Naive thymus-derived CD4-positive, alpha-beta T cell (primary cell): ENCODE data around the gene VSTM1. TPM values are rescaled to one million over a fixed set of nuclear protein-coding genes. Genes with fewer than 3 reads are reported as not detected.

Source experiments
- ATAC-seq: fragments of 150-1000 bp; cut with Tn5 transposase; 2 replicates; pipeline ENCODE4 v1.10.0; 2021; ENCODE audit warnings: mild to moderate bottlenecking, moderate library complexity
- CTCF ChIA-PET: fragments of 350-600 bp; sonication (Branson Sonifier 250); formaldehyde crosslinking; loops from one replicate; lab custom pipeline; 2021; ENCODE audit warnings: antibody characterized with exemption; lab: Charles Lee
- POLR2A ChIA-PET: fragments of 350-600 bp; sonication (Branson Sonifier 250); formaldehyde crosslinking; loops from one replicate; lab custom pipeline; 2021; ENCODE audit warnings: antibody characterized with exemption, inconsistent platforms; lab: Charles Lee
- DNase-seq, 9 donors: peaks; one replicate each; pipeline versions ENCODE4 v3.0.0 to v3.0.0-alpha.2; 2020 to 2022; ENCODE audit warnings: mixed read lengths in 1 of 9
- H3K27ac ChIP-seq: one replicate; pipeline ENCODE4 v1.7.0; 2013; ENCODE audit warnings: mild to moderate bottlenecking, low read depth, low read length, moderate library complexity
- H3K27me3 ChIP-seq, 2 donors: one replicate each; pipeline ENCODE4 v1.7.0; 2013; ENCODE audit warnings: low read length in 2 of 2, mild to moderate bottlenecking in 2 of 2, moderate library complexity in 2 of 2; ENCODE audit not compliant: control insufficient read depth in 2 of 2, insufficient read depth in 2 of 2
- H3K36me3 ChIP-seq, 3 experiments: 1 replicate in 2 of 3; 2 replicates in 1 of 3; pipeline ENCODE4 v1.7.0; 2013; ENCODE audit warnings: low read length in 3 of 3, mild to moderate bottlenecking in 3 of 3, moderate library complexity in 1 of 3; ENCODE audit not compliant: insufficient read depth in 3 of 3, control insufficient read depth in 2 of 3
- H3K4me1 ChIP-seq, 2 donors: one replicate each; pipeline ENCODE4 v1.7.0; 2013; ENCODE audit warnings: low read length in 2 of 2, mild to moderate bottlenecking in 2 of 2, moderate library complexity in 1 of 2; ENCODE audit not compliant: control insufficient read depth in 2 of 2, insufficient read depth in 2 of 2
- H3K4me3 ChIP-seq: 2 replicates; pipeline ENCODE4 v1.7.0; 2013; ENCODE audit warnings: mild to moderate bottlenecking, low read length
- H3K9me3 ChIP-seq, 3 experiments: 1 replicate in 2 of 3; 2 replicates in 1 of 3; pipeline ENCODE4 v1.7.0; 2013; ENCODE audit warnings: low read length in 3 of 3; ENCODE audit not compliant: control insufficient read depth in 2 of 3
- H3K27ac Mint-ChIP-seq, 9 donors: one replicate each; pipeline ENCODE4 v1.8.0; 2020 to 2022; ENCODE audit warnings: mixed read lengths in 9 of 9, mild to moderate bottlenecking in 8 of 9, moderate library complexity in 5 of 9, inconsistent platforms in 2 of 9
- H3K27me3 Mint-ChIP-seq, 5 donors: one replicate each; pipeline ENCODE4 v1.8.0; 2021 to 2022; ENCODE audit warnings: mixed read lengths in 5 of 5, mild to moderate bottlenecking in 1 of 5
- H3K36me3 Mint-ChIP-seq, 5 donors: one replicate each; pipeline ENCODE4 v1.8.0; 2020 to 2022; ENCODE audit warnings: mixed read lengths in 5 of 5, mild to moderate bottlenecking in 3 of 5, inconsistent platforms in 1 of 5
- H3K4me1 Mint-ChIP-seq, 7 donors: one replicate each; pipeline ENCODE4 v1.8.0; 2020 to 2022; ENCODE audit warnings: mixed read lengths in 7 of 7, mild to moderate bottlenecking in 3 of 7, inconsistent platforms in 1 of 7
- H3K4me3 Mint-ChIP-seq, 10 donors: one replicate each; pipeline ENCODE4 v1.8.0; 2020 to 2022; ENCODE audit warnings: mild to moderate bottlenecking in 10 of 10, mixed read lengths in 10 of 10, moderate library complexity in 6 of 10, inconsistent platforms in 2 of 10
- H3K9me3 Mint-ChIP-seq, 11 donors: one replicate each; pipeline ENCODE4 v1.8.0; 2020 to 2022; ENCODE audit warnings: mixed read lengths in 11 of 11, mild to moderate bottlenecking in 4 of 11, inconsistent platforms in 1 of 11, moderate library complexity in 1 of 11
- intact Hi-C, 2 donors: fragments of 100-400 bp; cut with micrococcal nuclease; formaldehyde crosslinking; loops; one replicate each; pipeline ENCODE4 v1.15.1; 2023
- polyA plus RNA-seq, 2 donors: library from polyadenylated mRNA; unstranded; fragments of 300-500 nt; fragmentation: Illumina TruSeq; gene quantifications; one replicate each; pipeline ENCODE4 v1.2.3, GENCODE V29; 2021
- total RNA-seq, 6 experiments: library from RNA in 5 of 6; stranded (reverse) in 5 of 6; gene quantifications; 1 replicate in 5 of 6; 2 replicates in 1 of 6; pipeline ENCODE4 v1.2.3 and lab custom pipeline; 2021 to 2026

The VSTM1 gene
- total and polyA plus RNA-seq, 7 experiments from 2014 or later: 1.7 to 2.1 TPM; not detected in 5

DNA sequence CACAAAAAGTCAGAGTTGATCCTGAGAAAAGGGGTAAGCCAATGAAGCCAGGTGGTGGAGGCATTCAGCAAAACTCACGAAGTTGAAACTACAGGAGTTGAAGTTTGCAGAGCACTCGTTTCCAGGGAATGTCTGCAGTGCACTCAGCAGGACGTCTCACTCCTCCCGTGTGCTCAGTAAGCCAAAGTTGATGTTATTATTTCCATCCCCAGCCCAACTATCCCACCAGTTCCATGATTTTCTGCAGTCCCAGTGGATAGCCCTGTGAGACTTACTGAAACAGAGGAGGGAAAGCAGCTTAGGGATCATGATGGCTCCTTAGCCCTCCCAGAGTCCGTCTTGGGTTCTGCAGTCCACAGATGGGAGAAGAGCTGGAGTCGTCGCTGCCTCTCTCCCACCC, 17.3 kb upstream of the VSTM1 start, which contains the start of gene TARM1:
TSS of gene TARM1 (minus strand) at position 334 of the 400 bp plus-strand sequence. CDS start at position 309, 25 bp downstream.
- no peak within 1 kb of the TSS for H3K4me3 Mint-ChIP-seq
- ATAC-seq (no peak), DNase-seq (no peak)
- H3K27me3 Mint-ChIP-seq: peaks cover 0 to 8% (median 0%) of the 10 kb centered on the region in 5 donors
- H3K4me1 ChIP-seq: no peaks in the 10 kb centered on the region
- H3K36me3 ChIP-seq: no peaks in the 10 kb centered on the region
- H3K27ac ChIP-seq: no peak within 1 kb of the TSS
- H3K27ac Mint-ChIP-seq: no peak within 1 kb of the TSS
- H3K4me3 ChIP-seq: no peak within 1 kb of the TSS
- ChIA-PET CTCF (no interaction called here), POLR2A (no interaction called here)
- peaks cover 0 to 3% (median 0%) of the 10 kb centered on the region in 5 donors for H3K36me3 Mint-ChIP-seq
- peaks cover 0 to 45% (median 11%) of the 10 kb centered on the region in 11 donors for H3K9me3 Mint-ChIP-seq
- no peaks in the 10 kb centered on the region for H3K4me1 Mint-ChIP-seq
- intact Hi-C loops: no loop called here
- peaks cover 0 to 7% (median 0%) of the 10 kb centered on the region in 3 experiments for H3K9me3 ChIP-seq
- H3K27me3 ChIP-seq: no peaks in the 10 kb centered on the region

DNA sequence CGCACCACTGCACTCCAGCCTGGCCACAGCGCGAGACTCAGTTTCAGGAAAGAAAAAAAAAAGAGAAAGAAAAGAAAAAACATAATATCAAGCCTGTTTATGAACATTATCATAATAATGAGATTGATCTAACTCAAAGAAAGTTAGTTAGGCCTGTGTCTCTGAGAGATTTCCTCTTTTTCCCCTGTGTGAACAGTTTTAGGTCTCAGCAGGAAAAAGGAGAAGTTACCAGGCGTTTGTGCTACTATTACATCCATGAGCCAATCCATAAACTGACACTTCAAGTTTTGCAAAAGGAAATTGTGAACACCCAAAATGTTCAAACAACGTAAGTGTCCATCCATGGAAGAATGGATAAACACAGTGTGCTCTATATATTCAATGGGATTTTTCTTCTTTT, 13.6 kb upstream of the VSTM1 start:
- no peak overlapping the region for H3K4me3 Mint-ChIP-seq
- H3K36me3 Mint-ChIP-seq: no peaks in the 10 kb centered on the region
- H3K4me1 ChIP-seq: no peaks in the 10 kb centered on the region
- ChIA-PET POLR2A (interaction anchor here (0.7 kb wide), 1 partner anchor 10 kb away, joined by 3 read pairs; no protein-coding TSS in a partner anchor), CTCF (no interaction called here)
- no peaks in the 10 kb centered on the region for H3K4me1 Mint-ChIP-seq
- H3K27ac ChIP-seq: no peak overlapping the region
- H3K4me3 ChIP-seq: no peak overlapping the region
- no peak overlapping the region for H3K27ac Mint-ChIP-seq
- no peak for DNase-seq
- peaks cover 0 to 12% (median 0%) of the 10 kb centered on the region in 5 donors for H3K27me3 Mint-ChIP-seq
- intact Hi-C loops: no loop called here
- H3K27me3 ChIP-seq: no peaks in the 10 kb centered on the region
- no peak for ATAC-seq
- peaks cover 0 to 24% (median 5%) of the 10 kb centered on the region in 11 donors for H3K9me3 Mint-ChIP-seq
- no peaks in the 10 kb centered on the region for H3K36me3 ChIP-seq
- peaks cover 0 to 7% (median 0%) of the 10 kb centered on the region in 3 experiments for H3K9me3 ChIP-seq

DNA sequence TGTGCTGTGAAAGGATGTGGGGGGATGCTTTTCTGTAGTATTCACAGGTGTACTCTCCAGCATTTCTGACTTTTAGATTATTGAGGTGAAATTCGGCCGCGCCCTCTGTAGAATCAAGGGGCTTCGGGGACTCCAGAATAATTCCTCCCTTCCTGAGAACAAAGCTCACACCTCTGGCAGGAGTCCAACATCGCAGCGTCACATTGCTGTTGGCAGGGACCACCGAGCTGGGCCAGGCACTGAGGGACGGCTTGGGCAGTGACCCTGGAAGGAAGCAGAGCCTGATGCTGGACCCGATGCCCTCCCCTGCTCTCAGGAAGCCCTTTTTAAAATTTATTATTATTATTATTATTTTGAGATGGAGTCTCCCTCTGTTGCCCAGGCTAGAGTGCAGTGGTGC, 11.2 kb upstream of the VSTM1 start:
- H3K36me3 ChIP-seq: no peaks in the 10 kb centered on the region
- no peaks in the 10 kb centered on the region for H3K27me3 ChIP-seq
- ChIA-PET CTCF (no interaction called here), POLR2A (no interaction called here)
- H3K9me3 Mint-ChIP-seq: peaks cover 0 to 10% (median 2%) of the 10 kb centered on the region in 11 donors
- no peak for DNase-seq
- no peaks in the 10 kb centered on the region for H3K4me1 ChIP-seq
- no peaks in the 10 kb centered on the region for H3K4me1 Mint-ChIP-seq
- H3K4me3 Mint-ChIP-seq: no peak overlapping the region
- H3K4me3 ChIP-seq: no peak overlapping the region
- peaks cover 0 to 18% (median 0%) of the 10 kb centered on the region in 5 donors for H3K27me3 Mint-ChIP-seq
- peaks cover 0 to 4% (median 0%) of the 10 kb centered on the region in 5 donors for H3K36me3 Mint-ChIP-seq
- no peak overlapping the region for H3K27ac ChIP-seq
- no peak for ATAC-seq
- H3K27ac Mint-ChIP-seq: no peak overlapping the region
- intact Hi-C loops: no loop called here
- H3K9me3 ChIP-seq: no peaks in the 10 kb centered on the region

DNA sequence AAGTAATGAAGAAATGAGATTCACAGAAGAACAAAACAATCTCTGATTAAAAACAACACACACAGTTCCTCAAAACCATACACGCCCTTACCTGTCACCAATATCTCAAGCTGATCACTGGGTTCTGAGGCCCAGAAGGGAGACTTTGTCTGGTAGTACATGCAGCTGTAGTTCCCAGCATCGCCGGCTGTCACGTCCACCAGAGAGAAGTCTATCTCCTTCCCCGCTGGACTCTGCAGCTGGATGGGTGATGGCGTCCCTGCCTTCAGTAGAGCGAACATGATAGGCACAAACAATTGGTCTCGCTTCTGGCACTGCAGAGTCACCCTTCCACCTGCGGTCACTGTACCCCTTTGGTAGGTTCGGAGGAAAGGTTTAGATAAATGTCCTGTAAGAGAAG, 10.1 kb upstream of the VSTM1 start:
- no peaks in the 10 kb centered on the region for H3K4me1 Mint-ChIP-seq
- H3K36me3 Mint-ChIP-seq: peaks cover 0 to 4% (median 0%) of the 10 kb centered on the region in 5 donors

DNA sequence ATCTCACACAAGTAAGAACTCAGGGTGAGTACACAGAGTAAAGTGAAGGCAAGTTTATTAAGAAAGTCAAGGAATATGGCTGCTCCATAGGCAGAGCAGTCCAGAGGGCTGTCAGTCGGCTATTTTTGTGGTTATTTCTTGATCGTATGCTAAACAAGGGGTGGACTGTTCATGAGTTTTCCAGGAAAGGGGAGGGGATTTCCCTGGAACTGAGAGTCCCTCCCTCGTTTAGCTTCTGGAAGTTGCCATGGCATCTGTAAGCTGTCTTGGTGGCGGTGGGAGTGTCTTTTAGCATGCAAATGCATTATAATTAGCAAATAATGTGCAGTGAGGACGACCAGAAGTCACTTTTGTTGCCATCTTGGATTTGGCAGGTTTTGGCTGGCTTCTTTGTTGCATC, 5.8 kb upstream of the VSTM1 start:
- Histone ChIP-seq H3K27ac (no peak overlapping the region), H3K36me3 (no peaks in the 10 kb centered on the region), H3K9me3 (no peaks in the 10 kb centered on the region), H3K4me3 (no peak overlapping the region), H3K27me3 (no peaks in the 10 kb centered on the region), H3K4me1 (no peaks in the 10 kb centered on the region)
- ChIA-PET CTCF (no interaction called here), POLR2A (no interaction called here)
- Mint-ChIP-seq H3K27ac (no peak overlapping the region), H3K36me3 (peaks cover 0 to 4% (median 0%) of the 10 kb centered on the region in 5 donors), H3K4me1 (peaks cover 0 to 2% (median 0%) of the 10 kb centered on the region in 7 donors), H3K27me3 (peaks cover 4 to 28% (median 12%) of the 10 kb centered on the region in 5 donors), H3K9me3 (peaks cover 0 to 15% (median 1%) of the 10 kb centered on the region in 11 donors), H3K4me3 (no peak overlapping the region)
- no peak for DNase-seq
- intact Hi-C loops: no loop called here
- ATAC-seq: no peak

More for the DNA sequence above, 10.1 kb upstream of the VSTM1 start:
- Mint-ChIP-seq H3K27me3 (peaks cover 0 to 22% (median 0%) of the 10 kb centered on the region in 5 donors), H3K27ac (no peak overlapping the region), H3K4me3 (no peak overlapping the region), H3K9me3 (peaks cover 0 to 11% (median 0%) of the 10 kb centered on the region in 11 donors)
- ChIA-PET CTCF (no interaction called here), POLR2A (no interaction called here)
- Histone ChIP-seq H3K27ac (no peak overlapping the region), H3K36me3 (no peaks in the 10 kb centered on the region), H3K9me3 (no peaks in the 10 kb centered on the region), H3K27me3 (no peaks in the 10 kb centered on the region), H3K4me1 (no peaks in the 10 kb centered on the region), H3K4me3 (no peak overlapping the region)
- ATAC-seq (no peak), DNase-seq (no peak)
- intact Hi-C loops: no loop called here

DNA sequence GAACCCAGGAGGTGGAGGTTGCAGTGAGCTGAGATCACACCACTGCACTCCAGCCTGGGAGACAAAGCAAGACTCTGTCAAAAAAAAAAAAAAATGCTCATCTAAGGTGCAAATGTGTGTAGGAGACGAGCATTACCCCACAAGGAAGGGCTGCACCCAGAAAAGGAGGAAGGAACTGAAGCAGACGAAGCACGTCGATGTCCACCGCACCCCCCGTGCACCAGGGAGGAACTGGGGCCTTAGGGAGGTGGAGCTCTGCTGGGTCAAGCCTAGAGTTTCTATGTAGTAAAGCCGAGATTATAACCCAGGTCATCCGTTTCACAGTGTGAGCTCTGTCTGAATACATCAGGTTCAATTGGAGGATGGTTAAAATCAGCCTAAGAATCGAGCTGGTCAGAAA, 1.1 kb downstream of the VSTM1 start:
- Histone ChIP-seq H3K9me3 (no peaks in the 10 kb centered on the region), H3K27me3 (no peaks in the 10 kb centered on the region), H3K4me3 (no peak overlapping the region), H3K27ac (no peak overlapping the region), H3K4me1 (no peaks in the 10 kb centered on the region), H3K36me3 (no peaks in the 10 kb centered on the region)
- no peak overlapping the region for H3K27ac Mint-ChIP-seq
- ATAC-seq (peak; percentile 41), DNase-seq (no peak)
- no peaks in the 10 kb centered on the region for H3K36me3 Mint-ChIP-seq
- ChIA-PET CTCF (no interaction called here), POLR2A (no interaction called here)
- H3K4me1 Mint-ChIP-seq: peaks cover 0 to 2% (median 0%) of the 10 kb centered on the region in 7 donors
- intact Hi-C loops: no loop called here
- peaks cover 11 to 55% (median 21%) of the 10 kb centered on the region in 5 donors for H3K27me3 Mint-ChIP-seq
- H3K9me3 Mint-ChIP-seq: peaks cover 0 to 4% (median 0%) of the 10 kb centered on the region in 11 donors
- H3K4me3 Mint-ChIP-seq: no peak overlapping the region

GRCh38 chr19:54047616-54048015, 16.1 kb downstream of the VSTM1 start:
- Mint-ChIP-seq H3K4me3 (no peak overlapping the region), H3K36me3 (peaks cover 0 to 5% (median 0%) of the 10 kb centered on the region in 5 donors), H3K27me3 (peaks cover 0 to 54% (median 40%) of the 10 kb centered on the region in 5 donors), H3K4me1 (no peaks in the 10 kb centered on the region), H3K9me3 (peaks cover 0 to 19% (median 6%) of the 10 kb centered on the region in 11 donors), H3K27ac (no peak overlapping the region)
- ATAC-seq (peak; percentile 51), DNase-seq (no peak)
- H3K4me3 ChIP-seq: no peak overlapping the region
- ChIA-PET CTCF (no interaction called here), POLR2A (no interaction called here)
- intact Hi-C loops: no loop called here
- no peaks in the 10 kb centered on the region for H3K36me3 ChIP-seq
- no peak overlapping the region for H3K27ac ChIP-seq
- H3K9me3 ChIP-seq: no peaks in the 10 kb centered on the region
- H3K27me3 ChIP-seq: no peaks in the 10 kb centered on the region
- H3K4me1 ChIP-seq: no peaks in the 10 kb centered on the region
